Endothelial cell of umbilical vein (primary cell): ENCODE results near the gene NHSL2. TPM values are rescaled to one million over a fixed set of nuclear protein-coding genes. Genes with fewer than 3 reads are reported as not detected.

Experiments
- BruUV-seq: library from RNA; stranded (reverse); fragments of 400-500 nt; replicated peaks from 2 replicates; lab custom pipeline; 2021; lab: Mats Ljungman, UMichigan
- CTCF ChIA-PET: fragments of 300-600, 350-600 bp; sonication (Branson Sonifier 250); formaldehyde crosslinking; loops from one replicate; lab custom pipeline; 2021; ENCODE audit warnings: antibody characterized with exemption, inconsistent platforms; lab: Charles Lee
- POLR2A ChIA-PET: fragments of 300-600, 350-600 bp; sonication (Branson Sonifier 250); formaldehyde crosslinking; loops from one replicate; lab custom pipeline; 2021; ENCODE audit warnings: antibody characterized with exemption, inconsistent platforms; lab: Charles Lee
- DNase-seq: peaks from one replicate; pipeline ENCODE4 v3.0.0-alpha.2; 2011; ENCODE audit warnings: low read depth, low spot score
- FAIRE-seq: peaks from 2 replicates; lab custom pipeline; 2011; peaks lifted over from hg19 to GRCh38; lab: Jason Lieb, UNC
- H2AFZ ChIP-seq: 2 replicates; pipeline ENCODE4 v1.6.0; 2012; ENCODE audit warnings: low read depth, low read length, control low read depth, inconsistent platforms
- H3K27ac ChIP-seq: 2 replicates; pipeline ENCODE4 v1.5.1; 2011; ENCODE audit warnings: low read depth, mild to moderate bottlenecking, control low read depth, low read length, moderate library complexity; ENCODE audit not compliant: insufficient read depth
- H3K27me3 ChIP-seq, 2 experiments: 2 replicates each; pipeline versions ENCODE4 v1.6.0 to v1.6.1; 2011; ENCODE audit warnings: low read length in 2 of 2, mixed read lengths in 1 of 2; ENCODE audit not compliant: control insufficient read depth in 2 of 2, insufficient read depth in 2 of 2
- H3K36me3 ChIP-seq, 2 experiments: 2 replicates in 1 of 2; 3 replicates in 1 of 2; pipeline ENCODE4 v1.5.1; 2011; ENCODE audit warnings: low read length in 2 of 2, mild to moderate bottlenecking in 1 of 2, moderate library complexity in 1 of 2; ENCODE audit not compliant: control insufficient read depth in 2 of 2, insufficient read depth in 2 of 2; ENCODE audit errors: extremely low read depth in 1 of 2
- H3K4me1 ChIP-seq: 3 replicates; pipeline ENCODE4 v1.5.1; 2011; ENCODE audit warnings: mild to moderate bottlenecking, low read length; ENCODE audit not compliant: control insufficient read depth, insufficient read depth; ENCODE audit errors: extremely low read depth
- H3K4me2 ChIP-seq: 2 replicates; pipeline ENCODE4 v1.6.1; 2011; ENCODE audit warnings: low read length, control low read depth, mixed read lengths; ENCODE audit not compliant: insufficient read depth
- H3K4me3 ChIP-seq, 3 experiments: fragments of 200-600 bp in 1 of 3; sonication (generic), shearing (Covaris generic) in 1 of 3; replicated peaks in 1 of 3; 2 replicates each; pipeline ENCODE4 v1.5.1; 2011 to 2016; ENCODE audit warnings: control low read depth in 3 of 3, low read length in 3 of 3, mild to moderate bottlenecking in 2 of 3, inconsistent platforms in 1 of 3, low read depth in 1 of 3, moderate library complexity in 1 of 3; ENCODE audit not compliant: insufficient read depth in 1 of 3
- H3K79me2 ChIP-seq: 2 replicates; pipeline ENCODE4 v1.6.0; 2012; ENCODE audit warnings: low read length, inconsistent platforms; ENCODE audit not compliant: control insufficient read depth, insufficient read depth
- H3K9ac ChIP-seq: replicated peaks from 2 replicates; pipeline ENCODE3; 2011; ENCODE audit warnings: low read length, control low read depth; ENCODE audit not compliant: insufficient read depth; ENCODE audit errors: extremely low read depth
- H3K9me1 ChIP-seq: replicated peaks from 3 replicates; pipeline ENCODE4 v1.6.0; 2011; ENCODE audit warnings: mild to moderate bottlenecking, low read length; ENCODE audit not compliant: control insufficient read depth, insufficient read depth; ENCODE audit errors: extremely low read depth
- H3K9me3 ChIP-seq: replicated peaks from 2 replicates; pipeline ENCODE4 v1.5.1; 2012; ENCODE audit warnings: low read length, inconsistent platforms; ENCODE audit not compliant: control insufficient read depth, insufficient read depth
- H4K20me1 ChIP-seq: replicated peaks from 2 replicates; pipeline ENCODE3; 2011; ENCODE audit warnings: mild to moderate bottlenecking, low read length; ENCODE audit not compliant: control insufficient read depth, insufficient read depth; ENCODE audit errors: extremely low read depth
- EZH2 ChIP-seq: IDR thresholded peaks from 2 replicates; pipeline ENCODE4 v1.6.1; 2012; ENCODE audit warnings: borderline replicate concordance, low read depth, mild to moderate bottlenecking, moderate library complexity, low read length, inconsistent platforms; ENCODE audit not compliant: severe bottlenecking
- FOS ChIP-seq: IDR thresholded peaks from 2 replicates; pipeline ENCODE4 v1.6.1; 2011; ENCODE audit warnings: mild to moderate bottlenecking, low read length, moderate library complexity, borderline replicate concordance; ENCODE audit not compliant: insufficient read depth
- GATA2 ChIP-seq: IDR thresholded peaks from 2 replicates; pipeline ENCODE4 v1.7.0; 2011; ENCODE audit warnings: low read depth, mild to moderate bottlenecking, moderate library complexity, mixed read lengths, low read length; ENCODE audit not compliant: insufficient read length, insufficient read depth
- JUN ChIP-seq: IDR thresholded peaks from 2 replicates; pipeline ENCODE4 v1.6.1; 2011; ENCODE audit warnings: borderline replicate concordance, low read depth; ENCODE audit not compliant: insufficient read length, insufficient read depth
- MAX ChIP-seq: IDR thresholded peaks from 2 replicates; pipeline ENCODE4 v1.6.1; 2011; ENCODE audit not compliant: insufficient read depth, insufficient read length
- MYC ChIP-seq: IDR thresholded peaks from one replicate; pipeline ENCODE4 v1.6.1; 2011; ENCODE audit warnings: mild to moderate bottlenecking, low read depth, low read length
- POLR2A ChIP-seq: IDR thresholded peaks from 2 replicates; pipeline ENCODE4 v1.6.1; 2012; ENCODE audit warnings: low read depth, mild to moderate bottlenecking, control low read depth, low read length
- POLR2AphosphoS5 ChIP-seq: IDR thresholded peaks from 2 replicates; pipeline ENCODE4 v1.6.1; 2012; ENCODE audit warnings: low read depth, mild to moderate bottlenecking, control low read depth, low read length, moderate library complexity; ENCODE audit not compliant: insufficient read depth
- dilution Hi-C: fragments of 300-500 bp; cut with MboI; formaldehyde crosslinking; loops from one replicate; pipeline ENCODE4 v1.15.0; 2019; ENCODE audit warnings: low sequenced_read_pairs; ENCODE audit not compliant: extremely low pct_ligation_motif_present
- intact Hi-C: fragments of 100-400 bp; cut with micrococcal nuclease; formaldehyde crosslinking; loops from one replicate; pipeline ENCODE4 v1.10.0; 2022
- polyA plus RNA-seq, 4 experiments: library from polyadenylated mRNA; depleted of rRNA in 3 of 4; stranded (reverse) in 3 of 4; unstranded in 1 of 4; fragments of >200 nt; gene quantifications; 2 replicates each; pipeline versions ENCODE4 v1.2.1 to v1.2.3, GENCODE V29; 2011 to 2012; ENCODE audit warnings: missing spikeins in 1 of 4
- total RNA-seq: library from RNA; stranded (reverse); gene quantifications from 2 replicates; pipeline ENCODE4 v1.2.3, GENCODE V29; 2021
- TF ChIP-seq, protein P1 (sequence below), 2 donors: IDR thresholded peaks; 1 replicate in 1 of 2; 2 replicates in 1 of 2; pipeline ENCODE4 v1.5.1; 2011; ENCODE audit warnings: low read length in 2 of 2, mild to moderate bottlenecking in 2 of 2, moderate library complexity in 2 of 2, control low read depth in 1 of 2, inconsistent platforms in 1 of 2, low read depth in 1 of 2; ENCODE audit not compliant: insufficient read depth in 1 of 2; ENCODE audit errors: extremely low read depth in 1 of 2

The NHSL2 gene
- total and polyA plus RNA-seq, 2 donors (not counting 3 experiments of a cell fraction or from before 2014, with no cell fraction given): 23.5 to 49.9 TPM

DNA sequence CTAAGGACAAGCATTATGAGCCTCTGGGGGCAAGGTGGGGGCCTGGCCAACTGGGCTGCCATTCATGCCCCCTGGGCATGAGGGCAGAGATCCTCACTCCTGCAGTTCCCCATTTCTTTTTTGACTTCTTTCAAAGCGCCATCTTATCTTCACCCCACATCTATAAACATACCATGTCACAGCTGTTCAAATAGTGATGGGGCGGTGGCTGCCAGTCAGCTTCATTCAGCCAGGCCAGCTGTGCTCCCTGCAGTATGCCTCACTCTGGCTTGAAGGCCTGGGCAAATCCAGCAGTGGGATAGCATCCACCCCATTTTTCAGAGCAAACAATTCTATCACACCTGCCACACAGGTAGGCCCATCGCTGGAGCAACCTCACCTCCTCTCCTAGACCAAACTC is 85.5 kb downstream of the NHSL2 start:
- TF ChIP-seq MYC (no peak), POLR2AphosphoS5 (no peak), FOS (no peak), EZH2 (no peak), GATA2 (no peak), POLR2A (no peak), MAX (no peak), JUN (no peak)
- TF ChIP-seq, protein P1, sequence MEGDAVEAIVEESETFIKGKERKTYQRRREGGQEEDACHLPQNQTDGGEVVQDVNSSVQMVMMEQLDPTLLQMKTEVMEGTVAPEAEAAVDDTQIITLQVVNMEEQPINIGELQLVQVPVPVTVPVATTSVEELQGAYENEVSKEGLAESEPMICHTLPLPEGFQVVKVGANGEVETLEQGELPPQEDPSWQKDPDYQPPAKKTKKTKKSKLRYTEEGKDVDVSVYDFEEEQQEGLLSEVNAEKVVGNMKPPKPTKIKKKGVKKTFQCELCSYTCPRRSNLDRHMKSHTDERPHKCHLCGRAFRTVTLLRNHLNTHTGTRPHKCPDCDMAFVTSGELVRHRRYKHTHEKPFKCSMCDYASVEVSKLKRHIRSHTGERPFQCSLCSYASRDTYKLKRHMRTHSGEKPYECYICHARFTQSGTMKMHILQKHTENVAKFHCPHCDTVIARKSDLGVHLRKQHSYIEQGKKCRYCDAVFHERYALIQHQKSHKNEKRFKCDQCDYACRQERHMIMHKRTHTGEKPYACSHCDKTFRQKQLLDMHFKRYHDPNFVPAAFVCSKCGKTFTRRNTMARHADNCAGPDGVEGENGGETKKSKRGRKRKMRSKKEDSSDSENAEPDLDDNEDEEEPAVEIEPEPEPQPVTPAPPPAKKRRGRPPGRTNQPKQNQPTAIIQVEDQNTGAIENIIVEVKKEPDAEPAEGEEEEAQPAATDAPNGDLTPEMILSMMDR (IDR thresholded peaks at IDR 0.05; ENCODE audit: extremely low read depth in 1 of 2, insufficient read depth in 1 of 2, low read depth in 1 of 2, low read length in 2 of 2): no peak
- Histone ChIP-seq H3K9me1 (no peaks in the 10 kb centered on the region), H3K4me3 (no peak overlapping the region), H3K9ac (no peak overlapping the region), H3K4me1 (no peaks in the 10 kb centered on the region), H3K9me3 (no peaks in the 10 kb centered on the region), H3K4me2 (no peak overlapping the region), H4K20me1 (no peaks in the 10 kb centered on the region), H2AFZ (no peak overlapping the region), H3K79me2 (no peaks in the 10 kb centered on the region), H3K27me3 (no peaks in the 10 kb centered on the region), H3K27ac (no peak overlapping the region), H3K36me3 (no peaks in the 10 kb centered on the region)
- DNase-seq: no peak
- POLR2A ChIA-PET: no interaction called here
- dilution Hi-C loops: no loop called here
- FAIRE-seq: no peak
- CTCF ChIA-PET: no interaction called here
- BruUV-seq: no TSS peak
- intact Hi-C loops: loop anchor here (5.0 kb wide), 1 partner anchor 186 kb away; the partner anchor contains the start of gene PIN4
